Fibroblast of mammary gland (primary cell): ENCODE results near the gene PDILT.

ENCODE experiments used
- DNase-seq: peaks from one replicate; pipeline ENCODE4 v3.0.0-alpha.2; 2010; ENCODE audit warnings: low read depth
- H3K4me3 ChIP-seq: 2 replicates; pipeline ENCODE4 v1.5.1; 2011; ENCODE audit warnings: low read depth, mild to moderate bottlenecking, low read length, moderate library complexity; ENCODE audit not compliant: control insufficient read depth
- CTCF ChIP-seq: conservative IDR thresholded peaks from 2 replicates; pipeline ENCODE4 v1.5.1; 2011; ENCODE audit warnings: low read depth, low read length, inconsistent platforms; ENCODE audit not compliant: control insufficient read depth, insufficient read depth

Gene PDILT

GRCh38 chr16:20385844-20386832, 18.4 kb downstream of the PDILT start:
- H3K4me3 ChIP-seq: no peak overlapping the region
- peak; percentile 82 for TF ChIP-seq CTCF
- DNase-seq: peak; percentile 41

GRCh38 chr16:20383106-20384029, 21.2 kb downstream of the PDILT start:
- peak; percentile 75 for TF ChIP-seq CTCF
- no peak overlapping the region for H3K4me3 ChIP-seq
- peak; percentile 57 for DNase-seq

- no peak overlapping the region for H3K4me3 ChIP-seq
- DNase-seq: no peak
- no peak for TF ChIP-seq CTCF
These were observed 22.2 kb downstream of the PDILT start for GRCh38 chr16:20382202-20382948.

- H3K4me3 ChIP-seq: no peak overlapping the region
- no peak for DNase-seq
- no peak for TF ChIP-seq CTCF
These were observed 23.8 kb downstream of the PDILT start for GRCh38 chr16:20380782-20381181.

GRCh38 chr16:20377181-20377580, 27.4 kb downstream of the PDILT start:
- no peak overlapping the region for H3K4me3 ChIP-seq
- no peak for DNase-seq
- no peak for TF ChIP-seq CTCF

- no peak for DNase-seq
- no peak overlapping the region for H3K4me3 ChIP-seq
- no peak for TF ChIP-seq CTCF
These were observed 31.8 kb downstream of the PDILT start for GRCh38 chr16:20372701-20373100.
